GM12873 (cell line): ENCODE results near the gene TNIK.

Source experiments
- CTCF ChIP-seq: IDR thresholded peaks from 2 replicates; pipeline ENCODE4 v1.5.1; 2012; ENCODE audit warnings: low read depth, mild to moderate bottlenecking, moderate library complexity, low read length, control low read depth; ENCODE audit not compliant: insufficient read depth; ENCODE audit errors: missing control alignments

The TNIK gene

DNA sequence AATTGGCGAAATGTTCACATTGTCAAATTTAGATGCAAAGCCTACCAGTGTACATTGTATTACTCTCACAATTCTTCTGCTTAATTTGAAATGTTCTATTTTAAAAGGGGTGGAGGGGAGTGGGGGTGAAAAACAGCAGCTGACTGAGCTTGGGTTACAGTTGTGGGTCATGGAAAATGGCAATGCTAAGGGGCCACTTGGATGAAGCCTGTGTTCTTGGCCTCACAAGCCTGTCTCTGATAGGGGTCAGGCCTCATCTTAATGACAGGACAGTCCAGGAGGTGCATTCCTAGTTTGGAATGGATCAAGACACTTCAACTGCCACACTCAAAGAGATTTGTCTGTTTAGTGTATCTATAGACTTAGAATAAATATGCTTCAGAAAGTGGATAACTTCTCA, 158.2 kb downstream of the TNIK start:
- TF ChIP-seq CTCF = no peak

DNA sequence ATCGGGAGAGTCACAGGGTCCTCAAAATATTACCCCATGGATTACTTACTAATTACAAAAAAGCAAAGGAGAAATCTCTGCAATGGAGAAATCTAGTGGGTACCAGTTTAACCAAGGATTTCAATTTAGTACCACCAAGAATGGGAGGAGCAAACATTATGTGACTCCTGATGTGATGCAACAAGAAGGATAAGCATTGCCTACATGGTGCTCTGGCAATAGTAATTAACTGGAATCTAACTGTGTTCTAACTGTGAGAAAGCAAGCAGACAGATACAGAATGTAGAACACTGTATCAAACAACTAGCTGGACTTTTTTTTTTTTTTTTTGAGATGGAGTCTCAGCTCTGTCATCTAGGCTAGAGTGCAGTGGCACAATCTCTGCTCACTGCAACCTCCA, 159.2 kb downstream of the TNIK start:
- no peak for TF ChIP-seq CTCF

GRCh38 chr3:171297951-171298350, 162.3 kb downstream of the TNIK start:
- TF ChIP-seq CTCF = no peak

DNA sequence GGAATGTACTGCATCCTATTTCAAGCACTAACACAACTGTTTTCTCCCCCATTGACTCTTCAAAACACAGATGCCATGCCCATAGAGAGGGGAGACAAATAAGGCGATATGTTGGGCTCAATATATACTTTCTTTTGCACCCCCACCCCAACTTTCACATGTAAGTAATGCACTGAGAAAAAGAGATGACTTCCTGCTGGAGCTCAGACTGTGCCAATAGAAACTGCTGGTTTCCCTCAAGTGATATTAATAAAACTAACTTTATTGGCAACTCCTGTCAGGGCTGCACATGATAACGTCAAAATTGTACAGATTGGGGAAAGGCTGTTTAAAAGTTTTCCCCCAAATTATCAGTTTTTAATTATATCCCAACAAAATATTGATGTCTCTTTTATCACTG, 163.0 kb downstream of the TNIK start:
- no peak for TF ChIP-seq CTCF

DNA sequence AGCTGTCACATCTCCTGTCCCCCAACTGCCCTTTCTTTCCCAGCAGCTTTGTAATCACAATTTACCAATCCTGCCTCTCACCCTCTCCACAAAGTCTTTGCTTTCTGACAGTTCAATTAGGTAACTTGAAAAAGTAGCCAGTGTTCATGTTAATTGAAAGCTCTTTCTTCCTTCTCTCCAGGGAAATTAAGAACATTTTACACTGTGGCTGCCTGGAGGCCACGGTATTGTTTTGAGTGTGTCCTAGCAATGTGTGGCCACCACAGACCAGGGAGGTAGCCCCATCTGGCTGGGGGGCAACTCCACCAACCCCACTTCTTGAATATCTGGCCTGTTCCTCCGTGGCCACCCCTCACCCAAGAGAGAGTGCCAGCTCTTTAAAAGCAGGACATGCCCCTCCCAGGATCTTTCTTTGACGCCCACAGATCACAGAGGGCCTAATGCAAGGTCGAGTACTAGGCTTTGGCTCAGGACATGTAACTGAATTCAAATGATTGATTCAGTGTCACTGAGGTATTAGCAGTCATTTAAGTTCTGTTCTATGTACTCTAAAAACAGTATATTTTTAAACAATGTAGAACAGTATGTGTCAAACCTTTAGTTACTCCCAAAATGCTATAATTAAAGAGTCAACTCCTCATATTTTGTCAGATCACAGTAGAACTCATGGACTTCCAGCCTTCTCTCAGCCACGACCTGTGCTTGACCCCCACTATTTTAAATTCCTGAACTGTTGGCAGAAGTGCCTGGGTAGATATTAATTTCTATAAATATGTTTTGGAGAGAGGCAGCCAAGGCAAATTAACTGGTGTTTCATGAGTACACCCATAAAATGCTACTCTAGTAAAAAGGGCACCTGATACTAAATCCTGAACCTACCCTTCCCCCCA, 164.5 kb downstream of the TNIK start:
- TF ChIP-seq CTCF = no peak

DNA sequence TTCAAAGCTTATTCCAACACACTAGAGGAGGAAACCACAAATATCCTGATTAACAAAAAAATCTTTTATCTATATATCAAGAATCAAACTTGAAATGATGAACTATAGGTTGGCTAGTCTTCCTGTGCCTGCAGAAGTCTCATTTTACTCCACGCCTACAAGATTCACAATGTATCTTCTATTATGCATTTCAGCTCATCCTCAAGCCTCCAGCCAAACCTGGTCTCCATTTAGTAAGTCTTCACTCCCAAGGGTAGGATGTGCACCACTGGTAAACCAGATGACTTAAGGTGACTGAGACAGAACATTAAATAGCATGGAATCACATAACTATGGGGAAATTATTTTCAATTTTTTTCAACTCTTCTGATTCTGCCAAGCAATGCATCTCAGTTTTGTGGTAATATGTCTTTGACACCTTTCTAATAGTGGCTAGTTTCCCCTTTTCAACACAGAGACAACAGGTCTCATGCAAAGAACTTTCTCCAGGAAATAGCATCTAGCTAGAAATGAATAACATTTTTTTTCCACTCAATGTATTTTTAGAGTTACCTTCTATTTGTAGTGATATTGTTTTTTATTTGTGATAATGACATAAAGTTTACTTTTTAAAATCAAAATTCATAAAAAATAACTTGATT, 166.9 kb downstream of the TNIK start:
- no peak for TF ChIP-seq CTCF

GRCh38 chr3:171290680-171291079, 169.5 kb downstream of the TNIK start:
- no peak for TF ChIP-seq CTCF
